ENCODE results near the gene THSD4.

THSD4 gene

DNA sequence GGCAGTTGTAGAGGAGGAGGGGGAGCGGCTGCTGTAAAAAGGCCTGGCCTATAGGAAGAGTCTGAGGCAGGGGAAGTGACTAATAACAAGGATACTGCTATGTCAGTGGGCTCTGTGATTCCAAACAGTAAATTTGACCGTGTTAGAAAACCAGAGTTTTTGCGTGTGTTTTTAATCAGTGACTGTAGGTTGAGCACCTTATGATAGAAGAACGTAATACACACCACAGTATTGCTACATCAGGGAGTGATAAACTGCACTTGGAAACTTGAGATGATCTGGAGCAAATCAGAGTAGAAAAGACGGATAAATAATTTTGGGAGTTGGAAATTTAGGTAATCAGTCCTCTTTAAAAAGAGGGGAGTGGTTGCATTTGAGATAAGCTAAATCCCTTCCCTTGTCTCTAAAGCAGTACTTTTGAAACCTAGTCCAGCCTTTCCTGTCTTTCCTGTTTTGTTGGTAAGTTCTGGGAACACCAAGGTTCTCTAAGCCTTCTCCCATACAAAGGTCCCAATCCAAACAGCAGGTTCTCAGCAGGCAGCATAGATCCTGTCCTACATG is 564.6 kb downstream of the THSD4 start:
- no peak for DNase-seq

DNA sequence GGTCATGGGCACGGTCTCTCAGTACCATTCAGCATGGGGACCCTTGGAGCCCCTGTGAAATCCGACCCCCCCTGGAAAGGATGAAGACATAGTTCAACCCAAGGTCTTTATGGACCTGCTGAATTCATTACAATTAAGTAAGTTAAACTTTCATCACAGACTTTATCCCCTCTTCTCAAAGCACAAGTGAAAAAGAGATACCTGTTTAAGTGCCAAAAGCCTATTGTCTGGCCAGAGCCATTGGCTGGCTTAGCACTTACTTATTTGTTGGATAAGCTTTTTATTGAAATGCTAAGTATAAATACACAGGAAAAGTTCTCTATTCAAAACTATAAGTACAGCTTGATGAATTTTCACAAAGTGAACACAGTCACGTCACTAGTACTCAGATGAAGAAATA is 566.7 kb downstream of the THSD4 start:
- DNase-seq, result no peak

- no peak for DNase-seq
Measured at GRCh38 chr15:71683411-71684274, 568.4 kb downstream of the THSD4 start.

- DNase-seq, result no peak
Measured at GRCh38 chr15:71685420-71685993, 570.2 kb downstream of the THSD4 start.

DNA sequence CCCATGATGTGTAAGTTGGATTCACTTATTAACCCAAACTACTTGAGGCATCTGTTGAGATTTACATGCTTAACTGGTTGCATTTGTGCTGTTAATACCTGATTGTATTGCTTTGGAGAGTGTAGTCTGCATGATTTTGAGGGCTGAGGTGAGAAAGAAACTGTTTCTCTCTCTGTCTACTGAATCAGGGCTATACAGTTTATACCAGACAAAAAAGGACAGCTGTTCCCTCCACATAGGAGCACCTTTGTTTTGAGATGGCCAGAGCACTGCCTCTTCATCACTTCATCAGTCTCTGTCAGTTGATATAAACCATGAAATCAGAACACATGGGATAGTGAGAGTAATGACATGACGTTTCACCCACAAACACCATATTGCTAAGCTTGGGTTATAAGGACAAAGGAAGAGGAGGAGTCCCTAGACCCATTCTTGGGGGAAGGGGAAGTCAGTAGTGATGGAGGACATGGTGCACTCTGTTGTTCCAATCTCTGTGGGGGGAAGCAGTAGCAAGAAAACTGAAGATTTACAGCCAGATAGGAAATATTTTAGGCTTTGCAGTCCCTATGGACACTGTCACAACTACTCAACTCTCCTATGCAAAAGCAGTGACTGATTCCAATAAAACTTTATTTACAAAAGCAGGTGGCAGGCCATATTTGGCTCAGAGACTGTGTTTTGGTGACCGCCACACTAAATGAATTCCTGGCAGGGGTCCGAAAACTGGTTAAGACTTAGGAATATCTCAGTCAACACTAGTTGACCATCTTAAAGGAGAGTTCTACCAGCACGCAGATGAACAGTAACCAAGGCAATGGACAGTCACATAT is 571.2 kb downstream of the THSD4 start:
- no peak for DNase-seq

DNA sequence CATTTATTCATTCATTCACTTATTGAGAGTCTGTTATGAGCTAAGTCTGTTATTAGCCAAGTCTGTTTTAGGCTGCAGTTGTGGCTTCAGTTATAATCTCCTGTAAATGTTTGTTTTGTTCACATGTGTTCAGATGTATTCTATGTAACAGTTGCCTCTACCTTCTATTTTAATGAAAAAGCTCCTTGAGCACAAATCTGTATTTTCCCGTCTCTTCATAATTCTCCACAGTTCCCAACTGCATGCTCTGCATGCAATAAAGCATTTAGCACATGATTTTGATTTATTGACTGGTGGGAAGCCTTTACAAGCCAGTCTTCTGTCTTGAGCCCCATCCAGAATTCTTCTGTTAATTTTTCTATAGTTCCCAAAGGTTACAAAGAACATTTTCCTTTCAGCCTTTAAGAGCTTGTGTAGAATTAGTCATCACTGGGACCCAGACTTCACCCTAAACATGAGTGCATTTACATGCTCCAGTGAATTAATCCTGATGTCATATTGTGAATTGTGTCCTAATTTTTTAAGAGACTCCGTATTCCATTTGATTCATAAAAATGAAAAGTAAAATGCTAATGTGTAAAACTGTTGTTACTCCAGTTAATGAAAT is 572.7 kb downstream of the THSD4 start:
- DNase-seq, result no peak

DNA sequence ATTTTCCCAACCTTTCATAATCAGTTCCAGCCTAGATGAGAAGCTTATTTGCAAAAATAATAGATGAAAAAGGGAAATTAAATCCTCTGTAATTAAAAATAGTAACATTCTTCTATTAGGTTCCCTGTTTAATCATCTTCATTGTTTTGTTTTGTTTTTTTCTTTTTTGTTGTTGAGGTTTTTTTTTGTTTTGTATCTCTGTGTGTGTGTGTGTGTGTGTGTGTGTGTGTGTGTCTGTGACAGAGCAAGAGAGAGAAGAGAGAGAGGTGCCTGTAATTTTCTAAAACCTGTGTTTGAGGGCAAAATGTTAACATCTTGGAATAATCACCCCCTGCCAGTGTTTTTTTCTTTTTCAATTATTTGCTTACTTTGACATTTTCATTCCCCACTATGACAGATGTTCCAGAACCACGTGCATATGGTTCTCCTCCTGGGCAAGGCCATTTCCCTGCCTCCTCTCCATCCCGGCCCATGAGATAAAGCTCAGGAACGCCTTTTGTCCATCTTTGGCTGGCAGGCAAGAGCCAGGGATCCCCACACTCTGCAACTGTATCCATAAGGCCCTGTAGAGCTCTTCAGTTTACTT is 573.3 kb downstream of the THSD4 start:
- DNase-seq, result no peak

GRCh38 chr15:71691081-71691457 is 575.8 kb downstream of the THSD4 start:
- DNase-seq, result no peak

GRCh38 chr15:71691458-71692417 is 576.5 kb downstream of the THSD4 start:
- DNase-seq, result no peak

- DNase-seq, result no peak
Measured at GRCh38 chr15:71697236-71697635, 582.0 kb downstream of the THSD4 start.

GRCh38 chr15:71698030-71698429 is 582.8 kb downstream of the THSD4 start:
- DNase-seq, result no peak

DNA sequence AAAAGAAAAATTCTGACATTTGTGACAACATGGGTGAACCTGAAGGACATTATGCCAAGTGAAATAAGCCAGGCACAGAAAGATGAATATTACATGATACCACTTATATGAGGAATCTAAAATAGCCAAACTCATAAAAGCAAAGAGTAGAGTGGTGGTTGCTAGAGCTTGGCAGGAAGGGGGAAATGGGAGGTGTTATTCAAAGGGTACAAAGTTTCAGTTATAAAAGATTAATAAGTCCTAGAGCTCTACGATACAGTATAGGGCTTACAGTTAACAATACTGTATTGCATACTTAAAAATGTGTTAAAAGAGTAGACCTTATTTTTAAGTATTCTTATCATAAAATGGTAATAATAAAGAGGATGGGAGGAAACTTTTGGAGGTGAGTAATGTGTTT is 583.5 kb downstream of the THSD4 start:
- no peak for DNase-seq

- no peak for DNase-seq
Measured at GRCh38 chr15:71699977-71700376, 584.7 kb downstream of the THSD4 start.

DNA sequence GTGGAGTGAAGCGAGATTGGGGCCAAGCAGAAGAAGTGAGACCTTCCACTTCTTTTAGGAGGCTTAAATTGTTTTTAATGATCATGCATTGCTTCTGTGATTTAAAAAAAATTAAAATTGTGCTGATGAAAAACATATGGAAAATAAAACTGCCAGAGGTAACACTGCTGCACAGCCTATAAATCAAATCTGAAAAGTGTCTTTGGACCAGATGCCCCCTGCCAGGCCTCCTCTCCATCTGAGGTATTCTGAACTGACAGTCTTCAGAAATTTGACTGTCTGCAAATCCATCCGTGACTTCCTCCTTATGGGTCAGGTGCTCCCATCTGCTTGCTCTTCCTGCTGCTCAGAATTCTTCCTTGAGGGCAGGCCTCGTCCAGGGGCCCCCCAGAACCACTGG is 586.5 kb downstream of the THSD4 start:
- no peak for DNase-seq

- DNase-seq, result no peak
Measured at GRCh38 chr15:71702496-71702895, 587.2 kb downstream of the THSD4 start.

GRCh38 chr15:71705151-71705550 is 589.9 kb downstream of the THSD4 start:
- no peak for DNase-seq

DNA sequence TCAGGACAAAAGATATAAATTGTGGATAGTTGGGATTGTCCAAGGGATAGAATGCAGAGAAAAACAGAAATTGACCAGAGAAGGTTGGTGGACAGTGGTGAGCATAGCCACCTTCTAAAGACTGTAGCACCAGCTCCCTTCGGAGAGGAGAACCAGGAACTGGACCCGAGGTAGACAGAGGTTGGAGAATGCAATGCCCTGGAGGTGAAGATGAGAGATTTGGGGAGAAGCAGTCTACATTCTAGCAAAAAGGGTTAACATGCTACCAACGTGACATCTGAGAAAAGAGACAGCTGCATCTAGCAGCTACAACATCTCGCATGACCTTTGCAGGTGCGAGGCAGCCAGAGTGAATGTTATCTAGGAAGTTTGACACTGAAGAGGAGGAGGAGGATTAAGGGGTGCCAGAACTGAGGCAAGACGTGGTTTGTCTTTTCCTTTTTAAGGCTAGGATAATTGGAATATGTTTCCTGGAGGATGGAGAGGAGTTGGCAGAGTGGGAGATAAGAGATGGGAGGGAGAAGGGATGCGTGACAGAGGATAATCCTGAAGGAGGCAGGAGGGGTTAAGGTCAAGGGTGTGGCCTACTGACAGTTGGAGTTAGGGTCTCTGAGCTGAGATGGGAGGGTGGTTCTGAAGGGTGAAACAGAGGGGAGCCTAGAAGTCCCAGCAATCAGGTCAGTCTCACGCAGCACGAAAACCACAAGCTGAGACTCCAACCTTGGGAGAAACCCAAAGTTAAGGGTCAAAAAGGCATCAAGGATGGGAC is 591.4 kb downstream of the THSD4 start:
- DNase-seq, result no peak

- no peak for DNase-seq
Measured at GRCh38 chr15:71707230-71708050, 592.2 kb downstream of the THSD4 start.

- DNase-seq, result no peak
Measured at GRCh38 chr15:71708051-71708429, 592.8 kb downstream of the THSD4 start.

- no peak for DNase-seq
Measured at GRCh38 chr15:71708741-71709140, 593.5 kb downstream of the THSD4 start.

Measured in RPMI8226 (cell line).